PFSK-1 (cell line): ENCODE measurements around the gene EHD3.

Source experiments
- FOXP2 ChIP-seq: optimal IDR thresholded peaks from 2 replicates; pipeline ENCODE3; 2011; ENCODE audit warnings: borderline replicate concordance, control low read depth, inconsistent platforms; ENCODE audit not compliant: insufficient read depth; ENCODE audit errors: extremely low read length, extremely low read depth
- POLR2AphosphoS5 ChIP-seq: IDR thresholded peaks from 2 replicates; pipeline ENCODE4 v1.6.1; 2012; ENCODE audit warnings: low read depth, mild to moderate bottlenecking, control low read depth, low read length, moderate library complexity
- REST ChIP-seq, 2 experiments: IDR thresholded peaks; 2 replicates each; pipeline versions ENCODE4 v1.6.1 to v1.8.0; 2011 to 2012; ENCODE audit warnings: low read depth in 2 of 2, low read length in 2 of 2, control low read depth in 1 of 2, inconsistent platforms in 1 of 2, mild to moderate bottlenecking in 1 of 2, moderate library complexity in 1 of 2; ENCODE audit not compliant: insufficient read depth in 1 of 2
- SIN3A ChIP-seq: IDR thresholded peaks from 2 replicates; pipeline ENCODE4 v1.6.1; 2012; ENCODE audit warnings: mild to moderate bottlenecking, low read length, moderate library complexity, borderline replicate concordance; ENCODE audit not compliant: insufficient read depth
- TAF1 ChIP-seq: IDR thresholded peaks from 2 replicates; pipeline ENCODE4 v1.6.1; 2012; ENCODE audit warnings: low read length, control low read depth, borderline replicate concordance; ENCODE audit not compliant: insufficient read depth

EHD3 gene

DNA sequence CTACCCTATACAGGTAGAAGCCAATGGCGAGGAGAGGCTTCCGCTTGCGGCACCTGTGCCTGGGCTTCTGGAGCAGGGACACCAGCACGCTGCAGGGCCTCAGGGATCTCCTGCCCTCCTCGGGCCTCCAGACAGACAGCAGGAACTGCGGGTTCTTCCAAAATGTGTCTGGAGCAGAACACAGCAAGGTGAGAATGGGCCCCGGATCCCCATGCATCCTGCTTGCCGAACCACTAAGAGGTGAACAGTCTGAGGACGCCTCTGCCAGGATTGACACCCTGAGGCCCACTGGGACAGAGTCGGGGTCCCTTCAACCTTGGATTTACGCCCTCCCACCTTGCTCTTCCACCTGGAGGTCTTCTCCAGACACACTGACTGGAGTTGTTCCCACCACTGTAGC, 42.0 kb upstream of the EHD3 start:
- no peak for TF ChIP-seq SIN3A
- TF ChIP-seq POLR2AphosphoS5 = no peak

- TF ChIP-seq TAF1 (no peak), POLR2AphosphoS5 (no peak), REST (IDR thresholded peaks at IDR 0.05; ENCODE audit: insufficient read depth in 1 of 2, low read depth in 2 of 2, low read length in 2 of 2) (no peak), SIN3A (no peak), FOXP2 (no peak)
Measured at GRCh38 chr2:31192396-31192795, 41.6 kb upstream of the EHD3 start.

DNA sequence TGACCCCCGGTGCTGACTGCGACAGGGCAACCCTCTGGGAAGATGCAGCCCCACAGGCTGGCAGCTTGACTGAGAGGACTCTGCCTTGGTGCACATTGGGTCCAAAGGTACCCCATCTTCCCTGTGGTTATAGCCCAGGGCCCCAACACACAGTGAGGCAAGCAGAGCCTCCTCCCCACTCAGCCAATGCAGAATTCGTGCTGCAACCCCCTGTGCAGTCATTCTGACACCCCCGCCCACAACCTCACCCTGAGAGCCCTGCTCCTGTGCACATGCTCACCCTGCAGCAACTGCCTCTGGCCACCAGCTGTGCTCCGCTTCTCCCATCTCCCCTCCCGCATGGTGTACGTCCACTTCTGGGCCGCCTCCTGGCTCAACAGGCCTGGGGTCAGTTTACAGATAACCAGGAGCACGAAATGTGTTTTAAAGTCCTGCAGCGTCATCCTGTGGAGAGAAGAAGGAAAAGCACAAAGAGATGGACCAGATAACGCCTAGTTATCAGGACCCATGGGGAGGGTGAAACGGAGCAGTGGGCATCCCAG, 41.0 kb upstream of the EHD3 start:
- TF ChIP-seq SIN3A (no peak), FOXP2 (no peak), REST (IDR thresholded peaks at IDR 0.05; ENCODE audit: insufficient read depth in 1 of 2, low read depth in 2 of 2, low read length in 2 of 2) (no peak), TAF1 (no peak), POLR2AphosphoS5 (no peak)

- TF ChIP-seq POLR2AphosphoS5 = no peak
- TF ChIP-seq REST (IDR thresholded peaks at IDR 0.05; ENCODE audit: insufficient read depth in 1 of 2, low read depth in 2 of 2, low read length in 2 of 2) = no peak
- TF ChIP-seq TAF1 = no peak
- TF ChIP-seq SIN3A = no peak
- no peak for TF ChIP-seq FOXP2
Measured at GRCh38 chr2:31193806-31194205, 40.1 kb upstream of the EHD3 start.

DNA sequence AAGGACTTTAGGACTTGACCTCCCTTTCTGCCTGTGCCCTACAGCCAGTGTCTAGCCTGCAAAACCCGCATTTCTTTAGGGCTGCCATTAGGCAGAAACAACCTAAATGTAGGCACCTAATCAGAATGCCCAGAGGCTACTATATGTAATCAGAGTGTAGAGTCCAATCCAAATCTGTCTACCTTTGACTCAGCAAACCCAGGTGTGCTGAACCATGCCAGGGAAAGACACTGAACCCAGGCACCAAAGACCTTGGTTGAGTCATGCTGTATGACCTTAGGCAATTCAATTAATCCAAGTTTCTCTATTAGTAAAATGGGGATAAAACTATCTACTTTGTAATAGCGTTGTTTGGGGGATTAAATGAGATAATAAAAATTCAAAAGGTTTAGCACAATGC, 37.3 kb upstream of the EHD3 start:
- no peak for TF ChIP-seq REST (IDR thresholded peaks at IDR 0.05; ENCODE audit: insufficient read depth in 1 of 2, low read depth in 2 of 2, low read length in 2 of 2)
- no peak for TF ChIP-seq FOXP2
- no peak for TF ChIP-seq TAF1
- TF ChIP-seq POLR2AphosphoS5 = no peak
- TF ChIP-seq SIN3A = no peak
